CD14-positive monocyte (primary cell): ENCODE data around the gene ABCA12. TPM values are rescaled to one million over a fixed set of nuclear protein-coding genes. Genes with fewer than 3 reads are reported as not detected.

Experiments
- DNase-seq, 3 donors: peaks; one replicate each; pipeline ENCODE4 v3.0.0-alpha.2; 2011 to 2022
- H2AFZ ChIP-seq: 2 replicates; pipeline ENCODE4 v1.6.0; 2012; ENCODE audit warnings: mild to moderate bottlenecking, low read depth, low read length, inconsistent platforms; ENCODE audit not compliant: insufficient read depth, poor library complexity, severe bottlenecking
- H3K27ac ChIP-seq, 2 donors: 1 replicate in 1 of 2; 2 replicates in 1 of 2; pipeline ENCODE4 v1.5.1; 2012 to 2013; ENCODE audit warnings: low read length in 2 of 2, control low read depth in 1 of 2, inconsistent platforms in 1 of 2, low read depth in 1 of 2, mild to moderate bottlenecking in 1 of 2
- H3K27me3 ChIP-seq, 2 donors: one replicate each; pipeline versions ENCODE4 v1.6.0 to v1.6.1; 2011 to 2013; ENCODE audit warnings: low read length in 2 of 2; ENCODE audit not compliant: control insufficient read depth in 2 of 2, insufficient read depth in 2 of 2
- H3K36me3 ChIP-seq, 2 donors: replicated peaks in 1 of 2; 1 replicate in 1 of 2; 2 replicates in 1 of 2; pipeline versions ENCODE4 v1.5.1 to v1.6.1; 2012 to 2013; ENCODE audit warnings: low read length in 2 of 2, control low read depth in 1 of 2, inconsistent platforms in 1 of 2, mild to moderate bottlenecking in 1 of 2; ENCODE audit not compliant: insufficient read depth in 2 of 2, control insufficient read depth in 1 of 2
- H3K4me1 ChIP-seq, 2 donors: 1 replicate in 1 of 2; 2 replicates in 1 of 2; pipeline versions ENCODE4 v1.5.1 to v1.6.1; 2012 to 2013; ENCODE audit warnings: low read length in 2 of 2, control low read depth in 1 of 2, inconsistent platforms in 1 of 2, mild to moderate bottlenecking in 1 of 2, moderate library complexity in 1 of 2; ENCODE audit not compliant: insufficient read depth in 2 of 2, control insufficient read depth in 1 of 2
- H3K4me2 ChIP-seq: replicated peaks from 2 replicates; pipeline ENCODE3; 2012; ENCODE audit warnings: low read length, moderate library complexity, mild to moderate bottlenecking; ENCODE audit not compliant: poor library complexity, severe bottlenecking; ENCODE audit errors: extremely low read depth
- H3K4me3 ChIP-seq, 3 experiments: fragments of 200-600 bp in 1 of 3; sonication (generic) in 1 of 3; replicated peaks in 1 of 3; 1 replicate in 2 of 3; 2 replicates in 1 of 3; pipeline ENCODE4 v1.5.1; 2011 to 2013; ENCODE audit warnings: low read length in 3 of 3, mild to moderate bottlenecking in 3 of 3, control low read depth in 2 of 3, low read depth in 2 of 3, inconsistent platforms in 1 of 3, moderate library complexity in 1 of 3
- H3K79me2 ChIP-seq: 2 replicates; pipeline ENCODE4 v1.6.0; 2012; ENCODE audit warnings: mild to moderate bottlenecking, control low read depth, inconsistent platforms, low read length, moderate library complexity; ENCODE audit not compliant: insufficient read depth
- H3K9ac ChIP-seq: 2 replicates; pipeline ENCODE4 v1.6.0; 2017; ENCODE audit warnings: low read length, mild to moderate bottlenecking; ENCODE audit not compliant: insufficient read depth, poor library complexity, severe bottlenecking
- H3K9me3 ChIP-seq, 2 donors: replicated peaks in 1 of 2; 1 replicate in 1 of 2; 2 replicates in 1 of 2; pipeline versions ENCODE4 v1.5.1 to v1.6.1; 2012 to 2013; ENCODE audit warnings: low read length in 2 of 2, control low read depth in 1 of 2; ENCODE audit not compliant: control insufficient read depth in 1 of 2, insufficient read depth in 1 of 2
- H4K20me1 ChIP-seq: 2 replicates; pipeline ENCODE4 v1.6.0; 2012; ENCODE audit warnings: mild to moderate bottlenecking, low read length, control low read depth, moderate library complexity; ENCODE audit not compliant: insufficient read depth
- H3K27ac Mint-ChIP-seq, 7 donors: one replicate each; pipeline ENCODE4 v1.8.0; 2020; ENCODE audit warnings: mild to moderate bottlenecking in 7 of 7, mixed read lengths in 7 of 7, moderate library complexity in 6 of 7, inconsistent platforms in 2 of 7
- H3K27me3 Mint-ChIP-seq, 3 donors: one replicate each; pipeline ENCODE4 v1.8.0; 2021 to 2022; ENCODE audit warnings: low read depth in 3 of 3, mild to moderate bottlenecking in 3 of 3, mixed read lengths in 3 of 3, moderate library complexity in 3 of 3, inconsistent platforms in 1 of 3
- H3K36me3 Mint-ChIP-seq, 2 donors: one replicate each; pipeline ENCODE4 v1.8.0; 2020; ENCODE audit warnings: mixed read lengths in 2 of 2, inconsistent platforms in 1 of 2, mild to moderate bottlenecking in 1 of 2
- H3K4me1 Mint-ChIP-seq: one replicate; pipeline ENCODE4 v1.8.0; 2020; ENCODE audit warnings: mild to moderate bottlenecking, mixed read lengths
- H3K4me3 Mint-ChIP-seq, 2 donors: one replicate each; pipeline ENCODE4 v1.8.0; 2020; ENCODE audit warnings: mild to moderate bottlenecking in 2 of 2, mixed read lengths in 2 of 2, moderate library complexity in 1 of 2
- H3K9me3 Mint-ChIP-seq, 7 donors: one replicate each; pipeline ENCODE4 v1.8.0; 2020 to 2022; ENCODE audit warnings: mixed read lengths in 7 of 7, mild to moderate bottlenecking in 6 of 7, moderate library complexity in 6 of 7, inconsistent platforms in 2 of 7
- CTCF ChIP-seq: fragments of 200-600 bp; IDR thresholded peaks from one replicate; pipeline ENCODE4 v1.8.0; 2022; ENCODE audit warnings: antibody characterized with exemption, mild to moderate bottlenecking
- WGBS: methylation state at CpG from one replicate; pipeline ENCODE4 v1.1.5; 2013; ENCODE audit warnings: missing lambda C conversion rate; ENCODE audit not compliant: insufficient coverage; 5-methylcytosine and 5-hydroxymethylcytosine counted together
- intact Hi-C, 2 donors: fragments of 100-400 bp; cut with micrococcal nuclease; formaldehyde crosslinking; loops; one replicate each; pipeline versions ENCODE4 v1.15.0 to v1.15.1; 2023
- polyA plus RNA-seq, 3 donors: library from polyadenylated mRNA; depleted of rRNA in 1 of 3; unstranded in 2 of 3; stranded (reverse) in 1 of 3; fragments of 300-500 nt in 2 of 3; fragments of >200 nt in 1 of 3; fragmentation: Illumina TruSeq in 2 of 3; gene quantifications; 1 replicate in 2 of 3; 2 replicates in 1 of 3; pipeline ENCODE4 v1.2.3, GENCODE V29; 2012 to 2021

The ABCA12 gene
- polyA plus RNA-seq, 3 donors: not detected

GRCh38 chr2:215019085-215019484, 119.3 kb downstream of the ABCA12 start:
- TF ChIP-seq CTCF: no peak
- Histone ChIP-seq H3K9me3 (no peaks in the 10 kb centered on the region), H3K27me3 (no peaks in the 10 kb centered on the region), H3K4me2 (no peak overlapping the region), H2AFZ (no peak overlapping the region), H3K4me3 (no peak overlapping the region), H3K4me1 (no peaks in the 10 kb centered on the region), H3K36me3 (no peaks in the 10 kb centered on the region), H4K20me1 (no peaks in the 10 kb centered on the region), H3K9ac (no peak overlapping the region), H3K79me2 (no peaks in the 10 kb centered on the region), H3K27ac (no peak overlapping the region)
- no peaks in the 10 kb centered on the region for H3K36me3 Mint-ChIP-seq
- H3K9me3 Mint-ChIP-seq: peaks cover 0 to 6% (median 4%) of the 10 kb centered on the region in 7 donors
- 90% methylated on average over 2 of the region's 3 CpGs for WGBS
- no peaks in the 10 kb centered on the region for H3K4me1 Mint-ChIP-seq
- no peak for DNase-seq
- H3K4me3 Mint-ChIP-seq: no peak overlapping the region
- intact Hi-C loops: no loop called here
- H3K27ac Mint-ChIP-seq: no peak overlapping the region
- H3K27me3 Mint-ChIP-seq: peaks cover 0 to 2% (median 0%) of the 10 kb centered on the region in 3 donors

GRCh38 chr2:215015421-215015820, 123.0 kb downstream of the ABCA12 start:
- Histone ChIP-seq H3K36me3 (no peaks in the 10 kb centered on the region), H3K27me3 (no peaks in the 10 kb centered on the region), H3K4me1 (no peaks in the 10 kb centered on the region), H2AFZ (no peak overlapping the region), H3K9ac (no peak overlapping the region), H3K4me3 (no peak overlapping the region), H4K20me1 (no peaks in the 10 kb centered on the region), H3K27ac (no peak overlapping the region), H3K9me3 (no peaks in the 10 kb centered on the region), H3K79me2 (no peaks in the 10 kb centered on the region), H3K4me2 (no peak overlapping the region)
- H3K9me3 Mint-ChIP-seq: peaks cover 0 to 5% (median 3%) of the 10 kb centered on the region in 7 donors
- DNase-seq: no peak
- intact Hi-C loops: no loop called here
- peaks cover 0 to 3% (median 0%) of the 10 kb centered on the region in 3 donors for H3K27me3 Mint-ChIP-seq
- TF ChIP-seq CTCF: no peak
- H3K4me3 Mint-ChIP-seq: no peak overlapping the region
- H3K27ac Mint-ChIP-seq: no peak overlapping the region
- no peaks in the 10 kb centered on the region for H3K4me1 Mint-ChIP-seq
- WGBS: no CpG with 5 or more reads among the region's 3 CpGs
- no peaks in the 10 kb centered on the region for H3K36me3 Mint-ChIP-seq
